Stimulated activated CD4-positive, alpha-beta T cell treated with anti-CD3 and anti-CD28 coated beads, TNF-alpha, amount 100 ng/mL, for 48 hours (primary cell): ENCODE data around the gene CAV1.

ENCODE experiments used
- DNase-seq, 3 donors: peaks; one replicate each; pipeline ENCODE4 v3.0.0-alpha.2; 2020; ENCODE audit warnings: low read depth in 3 of 3

The CAV1 gene

GRCh38 chr7:116557066-116557585 lies 32.3 kb downstream of the CAV1 start:
- no peak for DNase-seq

GRCh38 chr7:116557901-116558300 lies 33.1 kb downstream of the CAV1 start:
- no peak for DNase-seq

- no peak for DNase-seq
These were observed 35.5 kb downstream of the CAV1 start for GRCh38 chr7:116560021-116560970.

GRCh38 chr7:116561697-116562483 lies 37.1 kb downstream of the CAV1 start:
- DNase-seq = no peak

DNA sequence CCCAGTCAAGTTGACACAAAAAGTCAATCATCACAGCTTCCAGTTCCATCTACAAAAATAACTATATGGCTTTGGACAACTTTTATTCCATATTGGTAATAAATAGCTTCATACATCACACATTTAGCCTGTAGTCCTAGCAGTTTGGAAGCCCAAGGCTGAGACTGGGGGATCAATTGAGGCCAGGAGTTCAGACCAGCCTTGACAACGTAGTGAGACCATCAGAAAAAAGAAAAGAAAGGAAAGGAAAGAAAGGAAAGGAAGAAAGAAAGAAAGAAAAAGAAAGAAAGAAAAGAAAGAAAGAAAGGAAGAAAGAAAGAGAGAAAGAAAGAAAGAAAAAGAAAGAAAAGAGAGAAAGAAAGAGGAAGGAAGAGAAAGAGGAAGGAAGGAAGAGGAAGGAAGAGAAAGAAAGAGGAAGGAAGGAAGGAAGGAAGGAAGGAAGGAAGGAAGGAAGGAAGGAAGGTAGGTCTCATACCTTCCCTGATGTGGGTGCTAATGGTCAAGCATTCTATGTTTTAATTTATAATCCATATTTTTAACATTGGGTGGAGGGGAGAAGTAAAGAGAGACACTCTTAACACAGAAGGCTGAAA lies 37.8 kb downstream of the CAV1 start:
- DNase-seq = no peak

DNA sequence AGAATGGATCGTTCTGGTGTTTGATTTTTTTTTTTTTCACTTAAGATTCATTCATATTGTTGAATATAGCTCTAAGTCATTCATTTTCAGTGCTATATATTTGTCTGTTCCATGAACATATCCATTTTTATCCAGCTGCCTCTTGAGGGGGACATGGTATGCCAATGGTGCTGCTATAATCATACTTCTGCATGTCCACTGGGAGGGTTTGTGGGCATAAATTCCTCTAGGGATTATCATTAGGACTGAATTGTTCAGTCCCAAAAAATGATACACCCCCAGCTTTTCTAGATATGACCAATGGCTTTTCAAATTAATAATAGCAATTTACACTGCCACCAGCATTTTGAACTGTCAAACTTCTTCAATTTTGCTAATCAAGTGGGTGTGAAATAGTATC lies 41.1 kb downstream of the CAV1 start:
- DNase-seq = no peak

- DNase-seq = no peak
These were observed 41.8 kb downstream of the CAV1 start for GRCh38 chr7:116566666-116567065.

DNA sequence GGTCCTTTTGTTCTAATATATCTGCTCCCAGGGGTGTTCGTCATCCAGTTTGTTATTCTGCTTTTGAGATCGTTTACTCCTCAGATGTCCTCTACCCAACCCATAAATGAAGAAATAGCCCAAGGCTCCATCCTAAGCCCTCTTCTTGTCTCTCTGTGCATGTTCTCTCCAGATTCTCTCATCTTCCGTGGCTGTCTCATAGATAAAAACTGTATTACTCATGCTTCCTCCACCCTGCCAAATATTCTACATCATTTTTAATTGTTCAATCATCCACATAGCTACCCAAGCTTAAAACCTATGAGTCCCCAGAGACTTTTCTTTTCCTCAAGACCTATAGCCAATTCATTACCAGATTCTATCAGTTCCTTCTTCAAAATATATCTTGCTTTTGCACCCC lies 44.9 kb downstream of the CAV1 start:
- DNase-seq = no peak

GRCh38 chr7:116570306-116570705 lies 45.5 kb downstream of the CAV1 start:
- no peak for DNase-seq

- DNase-seq = no peak
These were observed 46.2 kb downstream of the CAV1 start for GRCh38 chr7:116571037-116571436.

- no peak for DNase-seq
These were observed 46.7 kb downstream of the CAV1 start for GRCh38 chr7:116571552-116571951.

DNA sequence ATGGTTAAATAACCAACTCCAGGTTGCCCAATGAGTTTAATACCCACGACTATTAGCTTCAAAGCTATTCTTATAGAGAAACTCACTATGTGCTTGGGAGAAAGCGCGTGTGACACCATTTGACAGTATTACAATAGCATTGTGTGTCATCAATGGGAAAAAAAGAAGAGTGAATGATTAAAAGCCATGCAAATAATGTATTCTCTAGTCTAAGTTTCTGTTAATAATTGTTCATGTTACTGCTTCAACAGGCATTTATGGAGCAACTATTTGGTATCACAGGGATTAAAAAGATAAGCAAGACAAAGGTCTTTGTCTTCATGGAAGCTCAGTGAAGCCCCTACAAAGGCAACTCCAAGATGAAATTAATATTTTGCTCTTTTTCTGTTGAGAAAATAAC lies 47.2 kb downstream of the CAV1 start:
- DNase-seq = no peak

DNA sequence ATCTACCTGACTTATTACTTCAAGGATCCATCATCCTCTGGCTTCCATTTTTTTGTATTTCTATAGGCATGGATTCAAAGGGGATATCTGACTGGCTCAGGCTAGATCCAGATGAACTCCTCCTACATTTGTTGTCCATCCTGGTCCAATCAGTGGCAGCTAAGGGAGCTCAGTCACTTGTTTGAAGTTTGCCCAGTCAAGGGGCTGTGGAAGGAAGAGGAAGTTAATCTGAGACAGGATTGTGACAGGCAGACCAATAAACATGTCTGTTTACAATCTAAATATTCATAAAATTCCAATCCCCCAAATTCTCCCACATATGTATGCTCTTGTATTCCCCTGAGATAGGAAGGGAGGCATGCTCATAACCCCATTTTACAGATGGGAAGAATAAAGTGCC lies 48.7 kb downstream of the CAV1 start:
- DNase-seq = no peak

DNA sequence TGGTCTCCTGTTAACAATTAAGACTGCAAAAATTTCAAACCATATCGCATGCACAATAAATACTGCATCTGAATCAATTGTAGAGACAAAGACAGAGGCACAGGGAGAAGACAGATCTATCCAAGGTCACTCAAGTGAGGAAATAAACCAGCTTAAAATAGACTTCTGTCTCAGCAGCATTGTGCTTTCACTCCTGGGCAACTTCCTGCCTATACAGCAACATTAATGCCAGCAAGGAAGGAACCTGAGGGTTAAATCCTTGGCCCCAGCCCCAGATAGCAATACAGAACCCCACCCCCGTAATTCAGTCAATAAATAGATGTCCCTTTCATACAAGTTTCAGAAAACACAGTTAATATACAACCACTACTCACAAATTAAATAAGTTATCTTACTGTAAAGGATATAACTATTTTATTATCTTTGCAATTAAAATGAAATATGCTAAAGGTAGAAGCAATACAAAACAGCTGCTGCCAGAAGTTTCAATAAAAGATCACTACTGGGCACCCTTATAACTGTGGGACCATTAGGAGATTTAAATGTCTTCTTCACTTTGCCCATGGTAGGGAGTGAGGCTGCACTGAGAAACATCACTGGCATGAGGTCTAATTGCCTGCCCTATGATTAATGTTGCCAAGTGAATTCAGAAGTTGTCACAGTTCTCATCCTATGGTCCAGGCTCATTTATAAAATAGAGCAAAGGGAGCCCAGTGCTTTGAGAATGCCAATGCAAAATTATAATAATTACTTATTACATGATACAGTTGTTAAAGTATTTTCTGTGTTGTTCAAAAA lies 49.4 kb downstream of the CAV1 start:
- no peak for DNase-seq

- no peak for DNase-seq
These were observed 51.0 kb downstream of the CAV1 start for GRCh38 chr7:116575853-116576252.

DNA sequence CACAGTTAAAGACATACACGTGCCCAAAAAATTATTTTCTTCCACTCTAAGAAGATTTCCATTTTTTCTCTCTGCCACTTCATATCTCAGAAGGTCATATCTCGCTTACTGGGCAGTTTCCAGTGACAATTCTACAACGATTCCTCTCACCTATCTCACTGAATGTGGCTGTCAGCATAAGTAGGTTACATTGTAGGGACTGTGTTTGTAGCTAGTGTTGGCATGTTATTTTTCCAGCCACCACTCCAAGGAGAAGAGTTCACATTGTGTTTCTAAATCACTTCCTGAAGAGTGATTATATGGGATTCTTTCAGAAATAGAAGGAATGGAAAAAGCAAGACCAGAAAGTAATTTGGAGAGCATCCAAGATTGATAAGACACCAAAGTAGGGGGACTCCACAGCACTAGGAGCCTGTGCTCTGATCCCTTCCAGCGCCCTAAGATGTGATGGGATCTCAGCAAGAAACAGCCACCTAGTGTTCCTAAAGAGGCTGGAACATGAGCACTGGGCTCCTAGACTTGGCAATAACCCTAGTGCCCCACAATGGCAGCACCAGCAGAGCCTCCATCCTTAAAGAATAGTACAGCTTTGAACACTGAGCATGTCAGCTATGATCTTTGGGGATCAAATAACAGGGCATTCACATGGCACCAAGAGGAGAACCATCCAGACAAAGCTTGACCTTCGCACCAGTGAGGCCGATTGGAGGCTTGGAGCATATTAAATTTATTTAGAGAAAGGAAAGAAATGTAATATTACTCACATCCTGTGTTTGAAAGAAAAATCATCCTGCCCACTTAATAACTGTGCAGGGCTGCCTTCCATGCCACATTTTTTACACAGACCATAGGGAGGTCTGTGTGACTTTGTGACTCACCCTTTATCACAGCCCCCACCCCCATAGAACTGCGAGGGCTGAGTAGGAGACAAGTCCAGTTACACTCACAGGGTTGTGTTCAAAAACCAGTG lies 51.8 kb downstream of the CAV1 start:
- no peak for DNase-seq

GRCh38 chr7:116577320-116577871 lies 52.6 kb downstream of the CAV1 start:
- DNase-seq = no peak

DNA sequence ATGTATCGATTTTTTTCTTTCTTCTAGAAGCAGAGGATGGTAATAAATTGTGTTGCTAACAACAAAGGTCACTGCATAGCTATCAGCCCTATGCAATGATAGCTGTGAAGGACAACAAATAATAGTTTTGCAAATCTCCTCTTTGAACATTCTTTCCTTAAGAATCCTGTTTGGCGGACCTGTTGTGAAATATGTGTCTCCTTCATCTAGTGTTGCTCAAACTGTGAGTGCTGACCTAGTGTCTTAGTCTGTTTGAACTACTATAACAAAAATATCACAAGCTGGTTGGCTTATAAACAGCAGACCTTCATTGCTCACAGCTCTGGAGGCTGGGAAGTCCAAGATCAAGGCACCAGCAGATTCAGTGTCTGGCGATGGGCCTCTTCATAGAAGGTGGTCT lies 53.7 kb downstream of the CAV1 start:
- no peak for DNase-seq

- DNase-seq = no peak
These were observed 54.5 kb downstream of the CAV1 start for GRCh38 chr7:116579322-116579721.

- DNase-seq = no peak
These were observed 55.0 kb downstream of the CAV1 start for GRCh38 chr7:116579835-116580234.
